CD4-positive, alpha-beta T cell (primary cell): Measurements from ENCODE around the gene GDA. TPM values are rescaled to one million over a fixed set of nuclear protein-coding genes. Genes with fewer than 3 reads are reported as not detected.

Source experiments
- ATAC-seq: fragments of 200-7000 bp; cut with Tn5 transposase; one replicate; pipeline ENCODE4 v1.10.0; 2022; ENCODE audit warnings: mild to moderate bottlenecking; ENCODE audit not compliant: poor library complexity
- CTCF ChIA-PET: fragments of 350-600 bp; sonication (Branson Sonifier 250); formaldehyde crosslinking; loops from one replicate; lab custom pipeline; 2021; ENCODE audit warnings: antibody characterized with exemption, inconsistent platforms; lab: Charles Lee
- POLR2A ChIA-PET: fragments of 350-600 bp; sonication (Branson Sonifier 250); formaldehyde crosslinking; loops from one replicate; lab custom pipeline; 2021; ENCODE audit warnings: antibody characterized with exemption, inconsistent platforms; lab: Charles Lee
- DNase-seq, 14 experiments: peaks; one replicate each; pipeline ENCODE4 v3.0.0-alpha.2; 2013 to 2020; ENCODE audit warnings: mixed read lengths in 2 of 14
- H3K27ac ChIP-seq, 2 donors: one replicate each; pipeline versions ENCODE4 v1.5.1 to v1.7.0; 2013; ENCODE audit warnings: low read length in 2 of 2, low read depth in 1 of 2, mild to moderate bottlenecking in 1 of 2
- H3K27me3 ChIP-seq, 2 experiments: 1 replicate in 1 of 2; 2 replicates in 1 of 2; pipeline versions ENCODE4 v1.6.1 to v1.7.0; 2013; ENCODE audit warnings: low read length in 2 of 2, control low read depth in 1 of 2, mild to moderate bottlenecking in 1 of 2, moderate library complexity in 1 of 2; ENCODE audit not compliant: insufficient read depth in 2 of 2, control insufficient read depth in 1 of 2
- H3K36me3 ChIP-seq: one replicate; pipeline ENCODE4 v1.6.1; 2013; ENCODE audit warnings: low read length, control low read depth; ENCODE audit not compliant: insufficient read depth
- H3K4me1 ChIP-seq: one replicate; pipeline ENCODE4 v1.6.1; 2013; ENCODE audit warnings: low read length, control low read depth; ENCODE audit not compliant: insufficient read depth
- H3K4me3 ChIP-seq: one replicate; pipeline ENCODE4 v1.5.1; 2013; ENCODE audit warnings: mild to moderate bottlenecking, low read length, moderate library complexity
- H3K9me3 ChIP-seq, 2 experiments: 1 replicate in 1 of 2; 2 replicates in 1 of 2; pipeline versions ENCODE4 v1.6.1 to v1.7.0; 2013; ENCODE audit warnings: low read length in 2 of 2, mild to moderate bottlenecking in 2 of 2, control low read depth in 1 of 2, moderate library complexity in 1 of 2; ENCODE audit not compliant: control insufficient read depth in 1 of 2, insufficient read depth in 1 of 2
- H3K27ac Mint-ChIP-seq: one replicate; pipeline ENCODE4 v1.8.0; 2020; ENCODE audit warnings: mixed read lengths
- H3K27me3 Mint-ChIP-seq: one replicate; pipeline ENCODE4 v1.8.0; 2021; ENCODE audit warnings: mixed read lengths
- H3K36me3 Mint-ChIP-seq: one replicate; pipeline ENCODE4 v1.8.0; 2021; ENCODE audit warnings: low read depth, mixed read lengths
- H3K4me1 Mint-ChIP-seq: one replicate; pipeline ENCODE4 v1.8.0; 2021; ENCODE audit warnings: low read depth, mixed read lengths
- H3K4me3 Mint-ChIP-seq: one replicate; pipeline ENCODE4 v1.8.0; 2020; ENCODE audit warnings: mild to moderate bottlenecking, mixed read lengths
- H3K9me3 Mint-ChIP-seq: one replicate; pipeline ENCODE4 v1.8.0; 2020; ENCODE audit warnings: mixed read lengths
- CTCF ChIP-seq: fragments of 200-600 bp; IDR thresholded peaks from one replicate; pipeline ENCODE4 v1.8.0; 2022; ENCODE audit warnings: antibody characterized with exemption, mild to moderate bottlenecking
- intact Hi-C, 2 experiments: fragments of 100-400 bp; cut with DNase I in 1 of 2; cut with micrococcal nuclease in 1 of 2; formaldehyde crosslinking; loops; one replicate each; pipeline versions ENCODE4 v1.15.1 to v1.9.0; 2023 to 2025; cut with DNase I, micrococcal nuclease
- total RNA-seq, 174 experiments: library from RNA in 2 of 174; stranded (reverse) in 2 of 174; gene quantifications; one replicate each; pipeline ENCODE4 v1.2.3 and lab custom pipeline; 2021 to 2026

Gene GDA
- total RNA-seq, 2 experiments from 2014 or later, result not detected

GRCh38 chr9:72128526-72128925 lies 20.7 kb upstream of the GDA start:
- intact Hi-C loops, result no loop called here
- no peak for TF ChIP-seq CTCF

GRCh38 chr9:72129271-72130156 lies 19.7 kb upstream of the GDA start:
- DNase-seq (no peak), ATAC-seq (no peak)
- peaks cover 0 to 8% of the 10 kb centered on the region in 2 experiments for H3K27me3 ChIP-seq
- H3K4me1 ChIP-seq, result no peaks in the 10 kb centered on the region
- no peak overlapping the region for H3K27ac ChIP-seq
- H3K4me3 ChIP-seq, result no peak overlapping the region
- intact Hi-C loops, result no loop called here
- H3K4me3 Mint-ChIP-seq, result no peak overlapping the region
- no peaks in the 10 kb centered on the region for H3K9me3 Mint-ChIP-seq
- no peaks in the 10 kb centered on the region for H3K9me3 ChIP-seq
- H3K36me3 ChIP-seq, result no peaks in the 10 kb centered on the region
- POLR2A ChIA-PET, result no interaction called here
- H3K27ac Mint-ChIP-seq, result no peak overlapping the region
- CTCF ChIA-PET, result no interaction called here
- no peaks in the 10 kb centered on the region for H3K36me3 Mint-ChIP-seq
- H3K4me1 Mint-ChIP-seq, result no peaks in the 10 kb centered on the region
- H3K27me3 Mint-ChIP-seq, result peaks cover 11% of the 10 kb centered on the region
- no peak for TF ChIP-seq CTCF

More at GRCh38 chr9:72128526-72128925, 20.7 kb upstream of the GDA start:
- H3K36me3 Mint-ChIP-seq, result no peaks in the 10 kb centered on the region
- H3K4me1 Mint-ChIP-seq, result no peaks in the 10 kb centered on the region
- H3K4me3 ChIP-seq, result no peak overlapping the region
- no peak overlapping the region for H3K27ac ChIP-seq
- DNase-seq (no peak), ATAC-seq (no peak)
- no peak overlapping the region for H3K27ac Mint-ChIP-seq
- H3K9me3 ChIP-seq, result no peaks in the 10 kb centered on the region
- H3K27me3 Mint-ChIP-seq, result peaks cover 11% of the 10 kb centered on the region
- no peaks in the 10 kb centered on the region for H3K36me3 ChIP-seq
- ChIA-PET POLR2A (no interaction called here), CTCF (no interaction called here)
- no peaks in the 10 kb centered on the region for H3K9me3 Mint-ChIP-seq
- no peak overlapping the region for H3K4me3 Mint-ChIP-seq
- H3K4me1 ChIP-seq, result no peaks in the 10 kb centered on the region
- peaks cover 0 to 8% of the 10 kb centered on the region in 2 experiments for H3K27me3 ChIP-seq

GRCh38 chr9:72130321-72130720 lies 18.9 kb upstream of the GDA start:
- Mint-ChIP-seq H3K36me3 (no peaks in the 10 kb centered on the region), H3K27me3 (peaks cover 11% of the 10 kb centered on the region), H3K4me1 (no peaks in the 10 kb centered on the region), H3K4me3 (no peak overlapping the region), H3K27ac (no peak overlapping the region), H3K9me3 (no peaks in the 10 kb centered on the region)
- H3K4me1 ChIP-seq, result no peaks in the 10 kb centered on the region
- no peaks in the 10 kb centered on the region for H3K36me3 ChIP-seq
- intact Hi-C loops, result no loop called here
- no peaks in the 10 kb centered on the region for H3K9me3 ChIP-seq
- no peak for TF ChIP-seq CTCF
- no peak overlapping the region for H3K4me3 ChIP-seq
- H3K27ac ChIP-seq, result no peak overlapping the region
- ATAC-seq (no peak), DNase-seq (no peak)
- POLR2A ChIA-PET, result no interaction called here
- CTCF ChIA-PET, result no interaction called here
- peaks cover 0 to 8% of the 10 kb centered on the region in 2 experiments for H3K27me3 ChIP-seq
